Stimulated activated CD8-positive, alpha-beta memory T cell treated with anti-CD3 and anti-CD28 coated beads, Interleukin-4, amount 100 ng/mL, for 24 hours (primary cell): ENCODE measurements around the gene PLEKHA8.

Experiments used
- DNase-seq: peaks from one replicate; pipeline ENCODE4 v3.0.0-alpha.2; 2020; ENCODE audit warnings: low read depth

The PLEKHA8 gene

GRCh38 chr7:30169579-30169978, 141.4 kb downstream of the PLEKHA8 start:
- no peak for DNase-seq

GRCh38 chr7:30170476-30171205, 142.4 kb downstream of the PLEKHA8 start:
- DNase-seq: no peak

- no peak for DNase-seq
Measured at GRCh38 chr7:30171766-30172447, 143.7 kb downstream of the PLEKHA8 start.

- no peak for DNase-seq
Measured at GRCh38 chr7:30172451-30172850, 144.2 kb downstream of the PLEKHA8 start.

GRCh38 chr7:30173058-30173897, 145.1 kb downstream of the PLEKHA8 start:
- no peak for DNase-seq

- DNase-seq: no peak
Measured at GRCh38 chr7:30175180-30175579, 147.0 kb downstream of the PLEKHA8 start.

GRCh38 chr7:30175636-30176147, 147.5 kb downstream of the PLEKHA8 start:
- no peak for DNase-seq

- DNase-seq: no peak
Measured at GRCh38 chr7:30176463-30177109, 148.4 kb downstream of the PLEKHA8 start.

GRCh38 chr7:30177186-30177585, 149.0 kb downstream of the PLEKHA8 start:
- no peak for DNase-seq

GRCh38 chr7:30177965-30178364, 149.8 kb downstream of the PLEKHA8 start:
- DNase-seq: no peak

GRCh38 chr7:30178748-30179436, 150.7 kb downstream of the PLEKHA8 start:
- DNase-seq: no peak
